HepG2 (cell line): ENCODE data around the gene PROS1. TPM values are rescaled to one million over a fixed set of nuclear protein-coding genes. Genes with fewer than 3 reads are reported as not detected.

Experiments used
- CEBPB ChIP-seq: IDR thresholded peaks from 2 replicates; pipeline ENCODE4 v1.6.1; 2011; ENCODE audit warnings: low read depth, low read length, improper control_type of control experiment, borderline replicate concordance
- EZH2 ChIP-seq: conservative IDR thresholded peaks from 2 replicates; pipeline ENCODE4 v1.6.1; 2012; ENCODE audit warnings: mild to moderate bottlenecking, low read depth, low read length, moderate library complexity
- FOXP1 ChIP-seq, 2 experiments: fragments of 450-650 bp in 1 of 2; IDR thresholded peaks; 2 replicates each; pipeline ENCODE4 v1.6.1; 2017 to 2018; ENCODE audit warnings: antibody characterized with exemption in 1 of 2
- FUBP1 ChIP-seq: sonication (generic); formaldehyde crosslinking; IDR thresholded peaks from 2 replicates; pipeline ENCODE4 v1.5.1; 2020; ENCODE audit warnings: missing genetic modification reagents, mild to moderate bottlenecking, borderline replicate concordance
- HES4 ChIP-seq: sonication (generic); formaldehyde crosslinking; IDR thresholded peaks from 2 replicates; pipeline ENCODE4 v1.9.0; 2021; ENCODE audit warnings: mild to moderate bottlenecking, missing genetic modification reagents, borderline replicate concordance
- HOXD1 ChIP-seq: sonication (generic); formaldehyde crosslinking; IDR thresholded peaks from 2 replicates; pipeline ENCODE4 v1.5.0; 2020; ENCODE audit warnings: missing genetic modification reagents
- LRRFIP1 ChIP-seq: sonication (generic); formaldehyde crosslinking; conservative IDR thresholded peaks from 2 replicates; pipeline ENCODE4 v1.4.0; 2020; ENCODE audit warnings: missing genetic modification reagents
- MXD4 ChIP-seq: IDR thresholded peaks from 2 replicates; pipeline ENCODE4 v1.6.1; 2016; ENCODE audit warnings: mild to moderate bottlenecking, missing biosample characterization, missing genetic modification reagents
- NONO ChIP-seq, 2 experiments: fragments of 450-650 bp in 1 of 2; sonication (generic) in 1 of 2; formaldehyde crosslinking in 1 of 2; IDR thresholded peaks in 1 of 2; conservative IDR thresholded peaks in 1 of 2; 2 replicates each; pipeline versions ENCODE4 v1.6.1 to v1.8.0; 2017 to 2022; ENCODE audit warnings: mild to moderate bottlenecking in 1 of 2, missing genetic modification reagents in 1 of 2, moderate library complexity in 1 of 2
- NR0B2 ChIP-seq: sonication (generic); formaldehyde crosslinking; IDR thresholded peaks from 2 replicates; pipeline ENCODE4 v1.4.0; 2020; ENCODE audit warnings: mild to moderate bottlenecking, missing genetic modification reagents
- NR2F2 ChIP-seq: IDR thresholded peaks from 2 replicates; pipeline ENCODE4 v1.6.1; 2012; ENCODE audit warnings: low read depth, inconsistent platforms, borderline replicate concordance
- RARA ChIP-seq: IDR thresholded peaks from 2 replicates; pipeline ENCODE4 v1.6.1; 2016; ENCODE audit warnings: missing genetic modification reagents, missing compliant biosample characterization
- RERE ChIP-seq: IDR thresholded peaks from 2 replicates; pipeline ENCODE4 v1.6.1; 2016; ENCODE audit warnings: low read depth, missing genetic modification reagents, missing compliant biosample characterization
- ZNF546 ChIP-seq: sonication (generic); formaldehyde crosslinking; conservative IDR thresholded peaks from 2 replicates; pipeline ENCODE4 v1.8.1; 2023; ENCODE audit warnings: mild to moderate bottlenecking, missing genetic modification reagents
- ZNF776 ChIP-seq: sonication (generic); formaldehyde crosslinking; IDR thresholded peaks from 2 replicates; pipeline ENCODE4 v1.4.0; 2020; ENCODE audit warnings: mild to moderate bottlenecking, missing genetic modification reagents
- ZNF780A ChIP-seq: sonication (generic); formaldehyde crosslinking; IDR thresholded peaks from 2 replicates; pipeline ENCODE4 v1.8.0; 2022; ENCODE audit warnings: mild to moderate bottlenecking, missing genetic modification reagents, moderate library complexity
- ZSCAN31 ChIP-seq: sonication (generic); formaldehyde crosslinking; IDR thresholded peaks from 2 replicates; pipeline ENCODE4 v1.5.0; 2020; ENCODE audit warnings: low read depth, mild to moderate bottlenecking, missing genetic modification reagents
- polyA plus RNA-seq, 8 experiments: library from polyadenylated mRNA; depleted of rRNA in 3 of 8; stranded (reverse) in 7 of 8; unstranded in 1 of 8; fragments of >200 nt; fragmentation: Illumina TruSeq in 4 of 8; extraction: Trizol in 4 of 8; gene quantifications; 2 replicates each; pipeline versions ENCODE4 v1.2.1 to v1.2.3, GENCODE V29; 2011 to 2016; ENCODE audit warnings: low read depth in 4 of 8, missing spikeins in 1 of 8, mixed read lengths in 1 of 8; ENCODE audit not compliant: insufficient read depth in 1 of 8
- total RNA-seq, 5 experiments: library from RNA; depleted of rRNA; stranded (reverse); fragments of >200 nt; fragmentation: Illumina TruSeq; extraction: Trizol; gene quantifications; 2 replicates each; pipeline ENCODE4 v1.2.3, GENCODE V29; 2016; ENCODE audit warnings: low read depth in 1 of 5

The PROS1 gene
- total and polyA plus RNA-seq, 2 of the 13 experiments (the other 11 are each of a cell fraction or from before 2014, with no cell fraction given): 63.8 to 76.8 TPM

- TF ChIP-seq NR0B2 (CRISPR knock-in tag) (no peak), ZSCAN31 (peak; percentile 79; the same call in 1 of the 2 replicates), NR2F2 (no peak), LRRFIP1 (CRISPR knock-in tag) (no peak), HOXD1 (CRISPR knock-in tag) (no peak), NONO (IDR thresholded peaks at IDR 0.05) (no peak), NONO (CRISPR knock-in tag; conservative IDR thresholded peaks at IDR 0.05) (peak; percentile 48; the same call in 1 of the 2 replicates), CEBPB (peak; percentile 52; the same call in 1 of the 2 replicates), FUBP1 (no peak; the same call in 1 of the 2 replicates), HES4 (peak; percentile 62; the same call in 1 of the 2 replicates), ZNF776 (CRISPR knock-in tag) (no peak), MXD4 (no peak; the same call in none of the 2 replicates), RERE (CRISPR knock-in tag) (no peak), ZNF780A (CRISPR knock-in tag) (no peak), FOXP1 (IDR thresholded peaks at IDR 0.05) (no peak), FOXP1 (CRISPR knock-in tag; IDR thresholded peaks at IDR 0.05) (0 out of 2 replicates have a peak, but pooled peaks have one; percentile 33), RARA (CRISPR knock-in tag) (0 out of 2 replicates have a peak, but pooled peaks have one; percentile 18), EZH2 (no peak), ZNF546 (no peak)
These were observed at the start of gene PROS1 (continued) for GRCh38 chr3:93973131-93974126.
